OCI-LY1 (cell line): Measurements from ENCODE around the gene AJAP1.

Experiments used
- H2AFZ ChIP-seq: fragments of 200-600 bp; sonication (generic), shearing (Covaris generic); 2 replicates; pipeline ENCODE4 v1.6.0; 2014; ENCODE audit warnings: antibody characterized with exemption, mild to moderate bottlenecking, low read length
- H3F3A ChIP-seq: fragments of 200-600 bp; sonication (generic), shearing (Covaris generic); 2 replicates; pipeline ENCODE4 v1.6.0; 2014; ENCODE audit warnings: mild to moderate bottlenecking, antibody characterized with exemption, low read length, moderate library complexity; ENCODE audit not compliant: insufficient read depth
- H3K27ac ChIP-seq: fragments of 200-600 bp; sonication (generic); 2 replicates; pipeline ENCODE4 v1.5.1; 2014; ENCODE audit warnings: low read length, mixed run types, mild to moderate bottlenecking, low read depth; ENCODE audit not compliant: poor library complexity, severe bottlenecking
- H3K27me3 ChIP-seq: fragments of 200-600 bp; sonication (generic); 2 replicates; pipeline ENCODE4 v1.6.0; 2014; ENCODE audit warnings: antibody characterized with exemption, mild to moderate bottlenecking, low read length, moderate library complexity; ENCODE audit not compliant: insufficient read depth
- H3K36me3 ChIP-seq: fragments of 200-600 bp; sonication (generic); 2 replicates; pipeline ENCODE4 v1.6.1; 2014; ENCODE audit warnings: mild to moderate bottlenecking, antibody characterized with exemption, low read length, moderate library complexity, mixed read lengths; ENCODE audit not compliant: insufficient read depth
- H3K4me1 ChIP-seq: fragments of 200-600 bp; sonication (generic); 2 replicates; pipeline ENCODE4 v1.5.1; 2014; ENCODE audit warnings: mild to moderate bottlenecking, low read length, moderate library complexity; ENCODE audit not compliant: insufficient read depth, severe bottlenecking
- H3K4me2 ChIP-seq: fragments of 200-600 bp; sonication (generic), shearing (Covaris generic); 2 replicates; pipeline ENCODE4 v1.6.1; 2014; ENCODE audit warnings: low read length
- H3K4me3 ChIP-seq: fragments of 200-600 bp; sonication (generic); 2 replicates; pipeline ENCODE4 v1.5.1; 2014; ENCODE audit warnings: low read length, low read depth, mild to moderate bottlenecking, mixed read lengths; ENCODE audit not compliant: poor library complexity, severe bottlenecking
- H3K79me2 ChIP-seq: fragments of 200-600 bp; shearing (Covaris generic); 2 replicates; pipeline ENCODE4 v1.6.1; 2016; ENCODE audit warnings: mixed run types, low read length, mixed read lengths; ENCODE audit not compliant: insufficient read depth
- H3K9ac ChIP-seq: fragments of 200-600 bp; sonication (generic), shearing (Covaris generic); 2 replicates; pipeline ENCODE4 v1.6.1; 2014; ENCODE audit warnings: mild to moderate bottlenecking, low read length, mixed read lengths
- H3K9me2 ChIP-seq: fragments of 200-600 bp; sonication (generic), shearing (Covaris generic); 2 replicates; pipeline ENCODE4 v1.6.1; 2014; ENCODE audit warnings: low read depth, mild to moderate bottlenecking, low read length, mixed read lengths
- H3K9me3 ChIP-seq: fragments of 200-600 bp; shearing (Covaris generic); 2 replicates; pipeline ENCODE4 v1.6.1; 2014; ENCODE audit warnings: low read length, mixed read lengths
- H4K20me1 ChIP-seq: fragments of 200-600 bp; sonication (generic), shearing (Covaris generic); 2 replicates; pipeline ENCODE4 v1.6.0; 2016; ENCODE audit warnings: mild to moderate bottlenecking, low read length; ENCODE audit not compliant: insufficient read depth
- EZH2 ChIP-seq: fragments of 200-600 bp; sonication (generic), shearing (Covaris generic); IDR thresholded peaks from 2 replicates; pipeline ENCODE4 v1.8.0; 2017; ENCODE audit warnings: borderline replicate concordance, mixed run types, mild to moderate bottlenecking, antibody characterized with exemption, low read length, moderate library complexity, mixed read lengths
- TF ChIP-seq, protein P1 (sequence below): fragments of 200-600 bp; sonication (generic), shearing (Covaris generic); IDR thresholded peaks from 2 replicates; pipeline ENCODE4 v1.5.1; 2017; ENCODE audit warnings: mild to moderate bottlenecking, antibody characterized with exemption, low read length, moderate library complexity, mixed read lengths

The AJAP1 gene

GRCh38 chr1:4786055-4786454 lies 131.6 kb downstream of the AJAP1 start:
- Histone ChIP-seq H3K9ac (no peak overlapping the region), H4K20me1 (no peaks in the 10 kb centered on the region), H3K36me3 (no peaks in the 10 kb centered on the region), H3K27me3 (no peaks in the 10 kb centered on the region), H2AFZ (no peak overlapping the region), H3K9me3 (no peaks in the 10 kb centered on the region), H3K27ac (no peak overlapping the region), H3K9me2 (no peaks in the 10 kb centered on the region), H3K4me3 (no peak overlapping the region), H3K4me1 (no peaks in the 10 kb centered on the region), H3F3A (no peaks in the 10 kb centered on the region), H3K79me2 (no peaks in the 10 kb centered on the region), H3K4me2 (no peak overlapping the region)
- no peak for TF ChIP-seq EZH2
- TF ChIP-seq, protein P1, sequence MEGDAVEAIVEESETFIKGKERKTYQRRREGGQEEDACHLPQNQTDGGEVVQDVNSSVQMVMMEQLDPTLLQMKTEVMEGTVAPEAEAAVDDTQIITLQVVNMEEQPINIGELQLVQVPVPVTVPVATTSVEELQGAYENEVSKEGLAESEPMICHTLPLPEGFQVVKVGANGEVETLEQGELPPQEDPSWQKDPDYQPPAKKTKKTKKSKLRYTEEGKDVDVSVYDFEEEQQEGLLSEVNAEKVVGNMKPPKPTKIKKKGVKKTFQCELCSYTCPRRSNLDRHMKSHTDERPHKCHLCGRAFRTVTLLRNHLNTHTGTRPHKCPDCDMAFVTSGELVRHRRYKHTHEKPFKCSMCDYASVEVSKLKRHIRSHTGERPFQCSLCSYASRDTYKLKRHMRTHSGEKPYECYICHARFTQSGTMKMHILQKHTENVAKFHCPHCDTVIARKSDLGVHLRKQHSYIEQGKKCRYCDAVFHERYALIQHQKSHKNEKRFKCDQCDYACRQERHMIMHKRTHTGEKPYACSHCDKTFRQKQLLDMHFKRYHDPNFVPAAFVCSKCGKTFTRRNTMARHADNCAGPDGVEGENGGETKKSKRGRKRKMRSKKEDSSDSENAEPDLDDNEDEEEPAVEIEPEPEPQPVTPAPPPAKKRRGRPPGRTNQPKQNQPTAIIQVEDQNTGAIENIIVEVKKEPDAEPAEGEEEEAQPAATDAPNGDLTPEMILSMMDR: no peak

DNA sequence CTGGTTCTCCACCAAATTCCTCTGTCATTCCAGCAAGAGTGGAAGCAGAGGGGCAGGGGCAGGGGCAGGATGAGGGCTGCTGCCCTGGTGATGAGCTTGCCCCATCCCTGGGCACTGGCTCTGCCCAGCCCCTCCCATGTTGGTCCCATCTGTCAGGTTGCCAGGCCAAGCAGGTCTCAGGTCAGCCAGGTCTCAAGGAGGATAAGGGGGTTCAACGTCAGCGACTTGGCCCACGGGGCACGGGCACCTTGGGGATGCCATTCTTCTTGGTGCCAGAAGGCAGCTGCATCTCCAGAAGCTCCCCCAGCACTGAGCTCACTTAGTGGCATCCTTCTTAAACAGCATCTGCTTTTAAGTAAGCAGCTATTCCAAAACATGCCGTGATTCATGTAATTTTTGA lies 133.1 kb downstream of the AJAP1 start:
- Histone ChIP-seq H3K4me2 (no peak overlapping the region), H3K9me3 (no peaks in the 10 kb centered on the region), H4K20me1 (no peaks in the 10 kb centered on the region), H2AFZ (no peak overlapping the region), H3K27ac (no peak overlapping the region), H3K79me2 (no peaks in the 10 kb centered on the region), H3K9me2 (no peaks in the 10 kb centered on the region), H3K9ac (no peak overlapping the region), H3K4me1 (no peaks in the 10 kb centered on the region), H3K4me3 (no peak overlapping the region), H3K36me3 (no peaks in the 10 kb centered on the region), H3K27me3 (no peaks in the 10 kb centered on the region), H3F3A (no peaks in the 10 kb centered on the region)
- TF ChIP-seq, protein P1: no peak

GRCh38 chr1:4792565-4792964 lies 138.2 kb downstream of the AJAP1 start:
- no peaks in the 10 kb centered on the region for H3F3A ChIP-seq
- H3K9ac ChIP-seq: no peak overlapping the region
- no peaks in the 10 kb centered on the region for H3K4me1 ChIP-seq
- H3K9me2 ChIP-seq: no peaks in the 10 kb centered on the region
- H3K27me3 ChIP-seq: no peaks in the 10 kb centered on the region
- no peak overlapping the region for H3K4me3 ChIP-seq
- no peak overlapping the region for H3K27ac ChIP-seq
- no peaks in the 10 kb centered on the region for H3K79me2 ChIP-seq
- H3K9me3 ChIP-seq: no peaks in the 10 kb centered on the region
- no peak overlapping the region for H2AFZ ChIP-seq
- no peaks in the 10 kb centered on the region for H4K20me1 ChIP-seq
- H3K36me3 ChIP-seq: no peaks in the 10 kb centered on the region
- no peak overlapping the region for H3K4me2 ChIP-seq
- TF ChIP-seq, protein P1: no peak
- no peak for TF ChIP-seq EZH2
